Sigmoid colon (tissue), 7 donors: Measurements from ENCODE around the gene OXSM. TPM values are rescaled to one million over a fixed set of nuclear protein-coding genes. Genes with fewer than 3 reads are reported as not detected.

Experiments
- DNase-seq: peaks from one replicate; pipeline ENCODE4 v3.0.0-alpha.2; 2019
- H3K27ac ChIP-seq, 4 donors: fragments of 200-600 bp; sonication (generic); one replicate each; pipeline ENCODE4 v1.5.1; 2016 to 2019; ENCODE audit warnings: mild to moderate bottlenecking in 1 of 4
- H3K27me3 ChIP-seq, 3 donors: fragments of 200-600 bp; sonication (generic); one replicate each; pipeline ENCODE4 v1.5.1; 2019; ENCODE audit warnings: mild to moderate bottlenecking in 1 of 3
- H3K36me3 ChIP-seq, 4 donors: fragments of 200-600 bp; sonication (generic); one replicate each; pipeline ENCODE4 v1.5.1; 2016 to 2019
- H3K4me1 ChIP-seq, 4 donors: fragments of 200-600 bp; sonication (generic); one replicate each; pipeline ENCODE4 v1.5.1; 2017 to 2019
- H3K4me3 ChIP-seq, 4 donors: fragments of 200-600 bp; sonication (generic); one replicate each; pipeline ENCODE4 v1.5.1; 2017 to 2019; ENCODE audit warnings: mild to moderate bottlenecking in 2 of 4, moderate library complexity in 1 of 4
- H3K9me3 ChIP-seq, 4 donors: fragments of 200-600 bp in 3 of 4; sonication (generic) in 3 of 4; one replicate each; pipeline versions ENCODE4 v1.5.1 to v1.6.1; 2013 to 2019
- EP300 ChIP-seq, 4 donors: sonication (generic); formaldehyde crosslinking; IDR thresholded peaks; one replicate each; pipeline ENCODE4 v1.6.1; 2017; ENCODE audit warnings: antibody characterized with exemption in 4 of 4
- POLR2A ChIP-seq, 2 donors: fragments of 450-650 bp; IDR thresholded peaks; one replicate each; pipeline ENCODE4 v1.6.1; 2016; ENCODE audit warnings: antibody characterized with exemption in 2 of 2, mild to moderate bottlenecking in 2 of 2, moderate library complexity in 2 of 2
- POLR2AphosphoS5 ChIP-seq, 4 donors: sonication (generic); formaldehyde crosslinking; IDR thresholded peaks; one replicate each; pipeline ENCODE4 v1.6.1; 2017; ENCODE audit warnings: antibody characterized with exemption in 4 of 4
- WGBS, 2 donors: extraction: QIAGEN DNeasy Blood & Tissue Kit; methylation state at CpG; one replicate each; pipeline ENCODE4 v1.1.7; 2013; 5-methylcytosine and 5-hydroxymethylcytosine counted together
- intact Hi-C: fragments of 100-400 bp; cut with DNase I; formaldehyde crosslinking; loops from one replicate; pipeline ENCODE4 v1.15.1; 2023
- polyA plus RNA-seq, 3 donors: library from polyadenylated mRNA; stranded (reverse); fragments of 200-250 nt; gene quantifications; one replicate each; pipeline ENCODE4 v1.2.3, GENCODE V29; 2013
- total RNA-seq, 4 donors: library from RNA; depleted of rRNA; stranded (reverse); fragments of >200 nt; gene quantifications; one replicate each; pipeline ENCODE4 v1.1.0, GENCODE V29; 2016
- TF ChIP-seq, protein P1 (sequence below), 4 experiments: fragments of 450-650 bp in 3 of 4; fragments of 200-600 bp in 1 of 4; IDR thresholded peaks; one replicate each; pipeline ENCODE4 v1.5.1; 2016 to 2019; ENCODE audit warnings: antibody characterized with exemption in 4 of 4, mild to moderate bottlenecking in 3 of 4, moderate library complexity in 2 of 4
- donor health status: healthy with polysubstance abuse.
- donor health status: Bipolar disorder and iron deficiency.
- donor health status: healthy.

OXSM gene
- total and polyA plus RNA-seq, 7 donors, result 4.3 to 29.4 (median 7.8) TPM

DNA sequence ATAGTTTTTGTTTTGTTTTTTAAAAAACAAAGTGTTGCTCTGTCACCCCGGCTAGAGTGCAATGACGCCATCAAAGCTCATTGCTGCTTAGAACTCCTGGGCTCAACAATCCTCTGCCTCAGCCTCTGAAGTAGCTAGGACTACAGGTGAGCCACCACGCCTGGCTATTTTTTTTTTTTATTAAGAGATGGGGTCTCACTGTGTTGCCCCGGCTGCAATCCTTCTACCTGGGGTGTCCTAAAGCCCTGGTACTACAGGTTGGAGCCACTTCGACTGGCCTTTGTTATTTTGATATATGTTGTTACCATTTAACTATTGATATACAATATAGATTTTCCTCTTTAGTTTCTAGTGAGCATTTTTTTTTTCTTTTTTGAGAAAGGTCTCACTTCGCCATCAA is 9.3 kb upstream of the OXSM start:
- Histone ChIP-seq H3K27me3 (no peaks in the 10 kb centered on the region), H3K4me3 (no peak overlapping the region), H3K36me3 (peaks cover under 1 to 26% (median 11%) of the 10 kb centered on the region in 4 donors), H3K27ac (no peak overlapping the region), H3K4me1 (peaks cover 0 to 29% (median 17%) of the 10 kb centered on the region in 4 donors), H3K9me3 (no peaks in the 10 kb centered on the region)
- TF ChIP-seq EP300 (IDR thresholded peaks at IDR 0.05) (no peak), POLR2A (IDR thresholded peaks at IDR 0.05) (no peak), POLR2AphosphoS5 (IDR thresholded peaks at IDR 0.05) (no peak)
- TF ChIP-seq, protein P1, sequence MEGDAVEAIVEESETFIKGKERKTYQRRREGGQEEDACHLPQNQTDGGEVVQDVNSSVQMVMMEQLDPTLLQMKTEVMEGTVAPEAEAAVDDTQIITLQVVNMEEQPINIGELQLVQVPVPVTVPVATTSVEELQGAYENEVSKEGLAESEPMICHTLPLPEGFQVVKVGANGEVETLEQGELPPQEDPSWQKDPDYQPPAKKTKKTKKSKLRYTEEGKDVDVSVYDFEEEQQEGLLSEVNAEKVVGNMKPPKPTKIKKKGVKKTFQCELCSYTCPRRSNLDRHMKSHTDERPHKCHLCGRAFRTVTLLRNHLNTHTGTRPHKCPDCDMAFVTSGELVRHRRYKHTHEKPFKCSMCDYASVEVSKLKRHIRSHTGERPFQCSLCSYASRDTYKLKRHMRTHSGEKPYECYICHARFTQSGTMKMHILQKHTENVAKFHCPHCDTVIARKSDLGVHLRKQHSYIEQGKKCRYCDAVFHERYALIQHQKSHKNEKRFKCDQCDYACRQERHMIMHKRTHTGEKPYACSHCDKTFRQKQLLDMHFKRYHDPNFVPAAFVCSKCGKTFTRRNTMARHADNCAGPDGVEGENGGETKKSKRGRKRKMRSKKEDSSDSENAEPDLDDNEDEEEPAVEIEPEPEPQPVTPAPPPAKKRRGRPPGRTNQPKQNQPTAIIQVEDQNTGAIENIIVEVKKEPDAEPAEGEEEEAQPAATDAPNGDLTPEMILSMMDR (IDR thresholded peaks at IDR 0.05), result no peak
- 95% methylated on average over 6 of the region's 6 CpGs for WGBS, 2 donors
- DNase-seq, result no peak
- intact Hi-C loops, result loop anchor here (5.0 kb wide), 1 partner anchor 133 kb away; no protein-coding TSS in a partner anchor

DNA sequence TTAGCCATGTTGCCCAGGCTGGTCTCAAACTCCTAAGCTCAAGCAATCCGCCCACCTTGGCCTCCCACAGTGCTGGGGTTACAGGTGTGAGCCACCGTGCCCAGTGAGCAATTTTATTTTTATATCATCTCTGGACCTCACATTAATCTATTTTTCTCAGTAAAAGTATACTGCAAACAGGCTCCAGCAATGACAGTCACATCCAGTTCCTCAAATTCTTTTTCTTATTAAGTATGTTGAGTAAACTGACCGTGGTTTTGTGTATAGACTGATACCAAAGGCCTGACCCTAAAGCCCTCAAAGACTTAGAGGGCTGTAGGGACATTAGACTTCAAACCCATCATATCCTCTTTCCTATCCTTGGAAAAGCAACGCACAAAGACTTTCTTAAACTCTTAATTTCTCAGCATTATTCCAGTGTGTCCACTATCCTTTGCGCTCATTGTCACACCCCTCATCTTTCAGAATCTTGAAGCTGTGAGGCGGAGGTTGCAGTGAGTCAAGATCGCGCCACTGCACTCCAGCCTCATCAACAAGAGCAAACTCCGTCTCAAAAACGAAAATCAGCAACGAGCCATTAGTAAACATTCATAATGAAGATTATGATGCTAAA is 8.6 kb upstream of the OXSM start:
- H3K4me3 ChIP-seq, result no peak overlapping the region
- no peaks in the 10 kb centered on the region for H3K9me3 ChIP-seq
- TF ChIP-seq EP300 (IDR thresholded peaks at IDR 0.05), result no peak
- TF ChIP-seq POLR2AphosphoS5 (IDR thresholded peaks at IDR 0.05), result no peak
- no peak for DNase-seq
- 84 to 90% methylated on average over 11 of the region's 11 CpGs for WGBS, 2 donors
- peaks cover 0 to 29% (median 17%) of the 10 kb centered on the region in 4 donors for H3K4me1 ChIP-seq
- H3K36me3 ChIP-seq, result peaks cover 0 to 20% (median 9%) of the 10 kb centered on the region in 4 donors
- H3K27me3 ChIP-seq, result no peaks in the 10 kb centered on the region
- H3K27ac ChIP-seq, result no peak overlapping the region
- intact Hi-C loops, result loop anchor here (5.0 kb wide), 1 partner anchor 134 kb away; no protein-coding TSS in a partner anchor

DNA sequence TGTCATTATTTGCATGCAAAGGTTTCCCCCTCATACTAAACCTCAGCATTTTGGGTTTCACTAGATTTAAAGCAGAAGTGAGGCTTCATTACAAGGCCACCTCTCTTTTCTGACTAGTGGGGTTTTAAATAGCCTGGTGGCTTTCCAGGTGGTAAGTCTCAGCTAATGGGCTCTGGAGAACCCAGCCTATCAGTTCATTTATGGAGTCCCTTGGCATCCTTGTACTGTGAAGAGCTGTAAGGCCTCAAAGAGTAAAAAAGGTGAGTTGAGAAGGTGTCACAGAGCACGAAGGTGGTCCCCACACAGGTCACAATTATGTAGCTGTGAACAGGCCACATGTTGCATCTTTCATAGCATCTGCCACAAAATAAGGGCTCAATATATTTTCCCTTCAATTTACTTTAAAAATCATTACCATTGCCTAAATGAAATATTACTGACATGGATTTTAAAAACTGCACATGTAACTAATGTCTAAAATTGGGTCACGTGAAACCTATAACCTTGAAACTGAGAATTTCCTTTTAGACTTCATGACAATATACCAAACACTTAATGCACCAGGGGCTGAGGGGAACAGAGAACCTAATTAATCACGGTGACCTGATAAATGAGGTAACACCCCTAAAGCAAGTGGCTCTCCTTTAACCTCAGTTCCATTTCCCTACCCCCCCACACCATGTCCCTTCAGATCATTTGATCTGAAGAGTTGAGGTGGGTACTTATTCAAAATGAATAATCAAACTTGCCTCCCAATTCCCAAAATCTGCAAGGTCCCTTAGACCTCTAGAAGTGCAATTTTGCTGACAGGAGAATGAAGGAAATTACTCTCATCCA is 7.9 kb upstream of the OXSM start:
- no peaks in the 10 kb centered on the region for H3K27me3 ChIP-seq
- H3K4me1 ChIP-seq, result peaks cover 0 to 29% (median 17%) of the 10 kb centered on the region in 4 donors
- no peak overlapping the region for H3K27ac ChIP-seq
- peaks cover 0 to 13% (median 3%) of the 10 kb centered on the region in 4 donors for H3K36me3 ChIP-seq
- TF ChIP-seq POLR2A (IDR thresholded peaks at IDR 0.05) (no peak), EP300 (IDR thresholded peaks at IDR 0.05) (no peak)
- TF ChIP-seq, protein P1 (IDR thresholded peaks at IDR 0.05), result no peak
- WGBS, 2 donors, result 36 to 49% methylated on average over 3 of the region's 3 CpGs
- H3K4me3 ChIP-seq, result peak overlapping the region; percentile 75 to 99 (median 95)
- intact Hi-C loops, result loop anchor here (2.0 to 5.0 kb wide), 2 partner anchors 119 to 135 kb away; no protein-coding TSS in a partner anchor
- no peak for DNase-seq
- no peaks in the 10 kb centered on the region for H3K9me3 ChIP-seq

DNA sequence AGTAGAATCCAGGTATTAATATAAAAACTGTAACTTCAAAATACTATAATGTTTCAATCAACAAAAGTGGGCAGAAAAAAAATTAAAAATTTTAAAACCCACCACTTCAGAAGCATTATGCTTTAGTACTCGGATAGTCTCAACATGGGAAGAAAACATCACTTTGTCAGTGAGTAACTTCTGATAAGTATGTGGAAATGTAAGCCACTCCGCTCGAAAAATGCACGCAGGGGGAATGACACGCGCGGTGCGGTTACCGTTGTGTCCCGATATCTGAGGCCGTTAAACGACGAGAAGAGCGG is 7.3 kb upstream of the OXSM start:
- no peak for TF ChIP-seq POLR2A (IDR thresholded peaks at IDR 0.05)
- TF ChIP-seq EP300 (IDR thresholded peaks at IDR 0.05), result no peak
- TF ChIP-seq, protein P1 (IDR thresholded peaks at IDR 0.05), result no peak
- TF ChIP-seq POLR2AphosphoS5 (IDR thresholded peaks at IDR 0.05), result no peak
- Histone ChIP-seq H3K36me3 (peaks cover 0 to 7% (median under 1%) of the 10 kb centered on the region in 4 donors), H3K27me3 (no peaks in the 10 kb centered on the region), H3K4me1 (peaks cover 0 to 29% (median 17%) of the 10 kb centered on the region in 4 donors), H3K4me3 (peak overlapping the region; percentile 75 to 99 (median 95)), H3K27ac (peak overlapping the region; percentile 86 to 91 (median 91)), H3K9me3 (no peaks in the 10 kb centered on the region)
- WGBS, 2 donors, result 0% methylated on average over 14 of the region's 14 CpGs
- intact Hi-C loops, result loop anchor here (2.0 to 5.0 kb wide), 2 partner anchors 120 to 135 kb away; no protein-coding TSS in a partner anchor
- no peak for DNase-seq
